22Rv1 (cell line): ENCODE data around the gene COL3A1.

Experiments
- ZFX ChIP-seq: fragments of 450-650 bp; IDR thresholded peaks from 2 replicates; pipeline ENCODE4 v1.6.1; 2017; ENCODE audit warnings: antibody characterized with exemption, borderline replicate concordance
- TF ChIP-seq, protein P1 (sequence below): fragments of 450-650 bp; IDR thresholded peaks from 2 replicates; pipeline ENCODE4 v1.5.1; 2017; ENCODE audit warnings: mild to moderate bottlenecking

DNA sequence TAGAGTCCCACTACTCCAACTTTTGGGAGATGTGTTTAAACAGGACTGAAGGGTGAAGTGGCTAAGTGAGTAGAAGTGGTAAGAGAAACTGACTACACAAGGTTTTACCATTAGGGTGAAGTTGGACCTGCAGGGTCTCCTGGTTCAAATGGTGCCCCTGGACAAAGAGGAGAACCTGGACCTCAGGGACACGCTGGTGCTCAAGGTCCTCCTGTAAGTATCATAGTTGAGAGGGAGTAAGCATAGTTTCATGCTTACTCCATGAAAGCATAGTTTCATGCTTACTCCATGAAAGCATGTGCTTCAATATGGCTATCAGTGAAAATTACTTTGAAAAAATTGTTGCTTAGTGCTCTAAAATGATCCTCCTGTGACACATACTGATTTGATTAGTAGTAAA is 19.1 kb downstream of the COL3A1 start:
- TF ChIP-seq, protein P1, sequence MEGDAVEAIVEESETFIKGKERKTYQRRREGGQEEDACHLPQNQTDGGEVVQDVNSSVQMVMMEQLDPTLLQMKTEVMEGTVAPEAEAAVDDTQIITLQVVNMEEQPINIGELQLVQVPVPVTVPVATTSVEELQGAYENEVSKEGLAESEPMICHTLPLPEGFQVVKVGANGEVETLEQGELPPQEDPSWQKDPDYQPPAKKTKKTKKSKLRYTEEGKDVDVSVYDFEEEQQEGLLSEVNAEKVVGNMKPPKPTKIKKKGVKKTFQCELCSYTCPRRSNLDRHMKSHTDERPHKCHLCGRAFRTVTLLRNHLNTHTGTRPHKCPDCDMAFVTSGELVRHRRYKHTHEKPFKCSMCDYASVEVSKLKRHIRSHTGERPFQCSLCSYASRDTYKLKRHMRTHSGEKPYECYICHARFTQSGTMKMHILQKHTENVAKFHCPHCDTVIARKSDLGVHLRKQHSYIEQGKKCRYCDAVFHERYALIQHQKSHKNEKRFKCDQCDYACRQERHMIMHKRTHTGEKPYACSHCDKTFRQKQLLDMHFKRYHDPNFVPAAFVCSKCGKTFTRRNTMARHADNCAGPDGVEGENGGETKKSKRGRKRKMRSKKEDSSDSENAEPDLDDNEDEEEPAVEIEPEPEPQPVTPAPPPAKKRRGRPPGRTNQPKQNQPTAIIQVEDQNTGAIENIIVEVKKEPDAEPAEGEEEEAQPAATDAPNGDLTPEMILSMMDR, result no peak
- TF ChIP-seq ZFX, result no peak
